RWPE2 (cell line): ENCODE measurements around the gene PNMA8B.

Experiments
- ATAC-seq: fragments of 200-7000 bp; cut with Tn5 transposase; 3 replicates; pipeline ENCODE4 v1.9.1; 2021; ENCODE audit warnings: low read depth
- DNase-seq: peaks from one replicate; pipeline ENCODE4 v3.0.0-alpha.2; 2020; ENCODE audit warnings: low spot score
- H3K27ac ChIP-seq: fragments of 450-650 bp; 2 replicates; pipeline ENCODE4 v1.5.1; 2017; ENCODE audit warnings: mild to moderate bottlenecking; ENCODE audit not compliant: poor library complexity, severe bottlenecking
- H3K27me3 ChIP-seq: fragments of 250-450 bp; sonication (Bioruptor Pico); 2 replicates; pipeline ENCODE4 v1.5.1; 2021; ENCODE audit warnings: mild to moderate bottlenecking, moderate library complexity; ENCODE audit not compliant: insufficient read depth, poor library complexity, severe bottlenecking
- H3K36me3 ChIP-seq: fragments of 250-450 bp; sonication (Bioruptor Pico); 2 replicates; pipeline ENCODE4 v1.5.1; 2020; ENCODE audit warnings: low read depth, mild to moderate bottlenecking, moderate library complexity
- H3K4me1 ChIP-seq: fragments of 250-450 bp; sonication (Bioruptor Pico); 2 replicates; pipeline ENCODE4 v1.5.1; 2021; ENCODE audit warnings: mild to moderate bottlenecking, moderate library complexity; ENCODE audit not compliant: insufficient read depth, poor library complexity, severe bottlenecking
- H3K4me3 ChIP-seq: fragments of 250-450 bp; sonication (Bioruptor Pico); 2 replicates; pipeline ENCODE4 v1.5.1; 2021; ENCODE audit warnings: mild to moderate bottlenecking, moderate library complexity; ENCODE audit not compliant: severe bottlenecking
- H3K9me3 ChIP-seq: fragments of 250-450 bp; sonication (Bioruptor Pico); 2 replicates; pipeline ENCODE4 v1.5.1; 2021; ENCODE audit warnings: mild to moderate bottlenecking, moderate library complexity; ENCODE audit not compliant: severe bottlenecking
- TF ChIP-seq, protein P1 (sequence below): fragments of 450-650 bp; IDR thresholded peaks from one replicate; pipeline ENCODE4 v1.5.1; 2017; ENCODE audit warnings: mild to moderate bottlenecking, moderate library complexity; ENCODE audit not compliant: poor library complexity, severe bottlenecking

PNMA8B gene

DNA sequence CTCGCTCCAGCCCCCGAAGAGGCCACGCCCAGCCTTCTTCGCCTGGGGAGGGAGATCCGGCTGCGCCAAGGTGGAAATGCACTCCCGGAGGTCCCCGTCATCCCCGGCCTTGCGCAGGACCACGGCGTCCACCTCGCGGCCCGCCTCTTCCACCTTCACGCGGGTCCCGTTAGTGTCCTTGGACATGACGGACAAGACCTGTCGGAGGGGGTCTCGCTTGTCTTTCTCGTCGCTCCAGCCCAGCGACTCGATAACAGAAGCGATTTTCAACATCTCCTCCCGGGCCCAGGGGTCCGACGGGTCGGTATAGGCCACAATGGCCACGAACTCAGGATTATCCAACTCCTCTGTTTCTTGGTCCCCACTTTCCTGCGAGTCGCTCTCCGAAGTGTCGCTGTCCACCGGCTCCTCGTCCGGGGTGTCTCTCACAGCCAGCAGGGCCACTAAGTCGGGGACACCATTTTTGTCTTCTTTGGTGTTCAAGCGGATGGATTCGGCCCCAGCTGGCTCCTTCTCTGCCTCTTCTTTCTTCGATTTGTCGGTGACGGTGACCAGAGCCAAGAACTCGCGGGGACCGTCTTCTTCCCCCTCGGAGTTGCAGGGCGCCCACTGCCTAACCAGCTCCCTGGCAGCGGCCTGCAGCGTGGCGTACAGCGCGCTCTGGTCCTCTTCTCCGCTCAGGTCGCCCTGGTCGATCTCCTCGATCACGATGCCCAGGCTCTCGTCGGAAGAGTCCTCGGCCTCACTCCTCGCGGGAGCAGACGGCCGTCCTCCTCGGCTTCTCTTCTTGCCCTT lies 1.3 kb downstream of the PNMA8B start:
- Histone ChIP-seq H3K27me3 (no peaks in the 10 kb centered on the region), H3K4me1 (no peaks in the 10 kb centered on the region)

DNA sequence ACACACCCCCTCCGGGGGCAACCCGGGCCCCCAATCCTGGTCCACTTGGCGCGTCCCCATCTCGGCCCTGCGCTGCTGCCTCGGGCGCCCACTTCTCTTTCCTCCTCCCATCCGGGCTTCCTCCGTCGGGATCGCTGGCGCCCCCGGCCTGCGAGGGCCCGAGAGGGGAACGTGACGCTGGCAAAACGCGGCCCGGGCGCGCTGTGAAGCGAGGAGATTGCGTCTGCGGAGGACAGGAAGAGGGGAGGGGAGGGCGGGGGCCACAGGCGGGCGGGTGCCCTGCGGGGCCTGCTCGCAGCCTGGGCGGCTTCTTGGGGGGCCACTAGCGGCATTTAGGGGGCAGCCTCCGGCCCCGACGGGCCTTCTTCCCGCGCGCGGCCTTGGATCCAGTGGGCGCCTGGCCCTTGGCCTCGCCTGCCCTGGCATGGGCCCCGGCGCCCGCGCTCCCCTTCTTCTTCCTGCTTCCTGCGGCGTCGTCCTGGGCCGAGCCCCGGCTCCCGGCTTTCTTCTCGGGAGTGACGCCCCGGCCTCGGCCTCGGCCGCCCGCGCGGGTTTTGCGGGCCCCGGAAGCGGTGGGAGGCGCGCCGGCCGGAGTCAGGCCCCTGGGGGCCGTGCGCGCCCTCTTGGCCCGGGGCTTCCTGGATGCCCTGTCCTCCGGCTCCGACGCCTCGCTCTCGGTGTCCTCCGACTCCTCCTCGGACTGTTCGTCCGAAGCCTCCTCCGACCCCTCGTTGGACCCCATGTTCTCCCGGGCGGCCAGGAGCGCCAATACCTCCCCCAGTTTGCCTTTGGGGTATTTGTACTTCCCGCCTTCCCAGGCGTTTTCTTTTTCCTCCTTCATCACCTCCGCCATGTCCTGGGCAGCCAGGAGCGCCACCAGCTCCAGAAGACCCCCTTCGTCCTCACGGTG lies 2.2 kb downstream of the PNMA8B start:
- Histone ChIP-seq H3K4me1 (no peaks in the 10 kb centered on the region), H3K27me3 (no peaks in the 10 kb centered on the region), H3K36me3 (no peaks in the 10 kb centered on the region), H3K27ac (no peak overlapping the region), H3K4me3 (no peak overlapping the region), H3K9me3 (no peaks in the 10 kb centered on the region)
- ATAC-seq: no peak
- TF ChIP-seq, protein P1, sequence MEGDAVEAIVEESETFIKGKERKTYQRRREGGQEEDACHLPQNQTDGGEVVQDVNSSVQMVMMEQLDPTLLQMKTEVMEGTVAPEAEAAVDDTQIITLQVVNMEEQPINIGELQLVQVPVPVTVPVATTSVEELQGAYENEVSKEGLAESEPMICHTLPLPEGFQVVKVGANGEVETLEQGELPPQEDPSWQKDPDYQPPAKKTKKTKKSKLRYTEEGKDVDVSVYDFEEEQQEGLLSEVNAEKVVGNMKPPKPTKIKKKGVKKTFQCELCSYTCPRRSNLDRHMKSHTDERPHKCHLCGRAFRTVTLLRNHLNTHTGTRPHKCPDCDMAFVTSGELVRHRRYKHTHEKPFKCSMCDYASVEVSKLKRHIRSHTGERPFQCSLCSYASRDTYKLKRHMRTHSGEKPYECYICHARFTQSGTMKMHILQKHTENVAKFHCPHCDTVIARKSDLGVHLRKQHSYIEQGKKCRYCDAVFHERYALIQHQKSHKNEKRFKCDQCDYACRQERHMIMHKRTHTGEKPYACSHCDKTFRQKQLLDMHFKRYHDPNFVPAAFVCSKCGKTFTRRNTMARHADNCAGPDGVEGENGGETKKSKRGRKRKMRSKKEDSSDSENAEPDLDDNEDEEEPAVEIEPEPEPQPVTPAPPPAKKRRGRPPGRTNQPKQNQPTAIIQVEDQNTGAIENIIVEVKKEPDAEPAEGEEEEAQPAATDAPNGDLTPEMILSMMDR: no peak
- DNase-seq: no peak

More for the DNA sequence above, 1.3 kb downstream of the PNMA8B start:
- no peak overlapping the region for H3K27ac ChIP-seq
- ATAC-seq (no peak), DNase-seq (peak; percentile 60)
- no peaks in the 10 kb centered on the region for H3K36me3 ChIP-seq
- TF ChIP-seq, protein P1: no peak
- no peak overlapping the region for H3K4me3 ChIP-seq
- no peaks in the 10 kb centered on the region for H3K9me3 ChIP-seq

- DNase-seq: no peak
- ATAC-seq: no peak
- H3K27me3 ChIP-seq: no peaks in the 10 kb centered on the region
- H3K27ac ChIP-seq: no peak overlapping the region
- H3K36me3 ChIP-seq: no peaks in the 10 kb centered on the region
- H3K9me3 ChIP-seq: no peaks in the 10 kb centered on the region
- no peak overlapping the region for H3K4me3 ChIP-seq
- no peaks in the 10 kb centered on the region for H3K4me1 ChIP-seq
- TF ChIP-seq, protein P1: no peak
Measured at GRCh38 chr19:46492841-46493235, 2.8 kb downstream of the PNMA8B start.

- ATAC-seq (no peak), DNase-seq (no peak)
- H3K27me3 ChIP-seq: no peaks in the 10 kb centered on the region
- H3K4me1 ChIP-seq: no peaks in the 10 kb centered on the region
- H3K4me3 ChIP-seq: no peak overlapping the region
- H3K9me3 ChIP-seq: no peaks in the 10 kb centered on the region
- TF ChIP-seq, protein P1: no peak
- H3K27ac ChIP-seq: no peak overlapping the region
- H3K36me3 ChIP-seq: no peaks in the 10 kb centered on the region
Measured at GRCh38 chr19:46491975-46492682, 3.5 kb downstream of the PNMA8B start.
